NK-92 (cell line): ENCODE measurements around the gene TACC2.

Experiments
- DNase-seq: peaks from one replicate; lab custom pipeline; 2025; ENCODE audit not compliant: unreplicated experiment; lab: John Stamatoyannopoulos, UW

TACC2 gene

DNA sequence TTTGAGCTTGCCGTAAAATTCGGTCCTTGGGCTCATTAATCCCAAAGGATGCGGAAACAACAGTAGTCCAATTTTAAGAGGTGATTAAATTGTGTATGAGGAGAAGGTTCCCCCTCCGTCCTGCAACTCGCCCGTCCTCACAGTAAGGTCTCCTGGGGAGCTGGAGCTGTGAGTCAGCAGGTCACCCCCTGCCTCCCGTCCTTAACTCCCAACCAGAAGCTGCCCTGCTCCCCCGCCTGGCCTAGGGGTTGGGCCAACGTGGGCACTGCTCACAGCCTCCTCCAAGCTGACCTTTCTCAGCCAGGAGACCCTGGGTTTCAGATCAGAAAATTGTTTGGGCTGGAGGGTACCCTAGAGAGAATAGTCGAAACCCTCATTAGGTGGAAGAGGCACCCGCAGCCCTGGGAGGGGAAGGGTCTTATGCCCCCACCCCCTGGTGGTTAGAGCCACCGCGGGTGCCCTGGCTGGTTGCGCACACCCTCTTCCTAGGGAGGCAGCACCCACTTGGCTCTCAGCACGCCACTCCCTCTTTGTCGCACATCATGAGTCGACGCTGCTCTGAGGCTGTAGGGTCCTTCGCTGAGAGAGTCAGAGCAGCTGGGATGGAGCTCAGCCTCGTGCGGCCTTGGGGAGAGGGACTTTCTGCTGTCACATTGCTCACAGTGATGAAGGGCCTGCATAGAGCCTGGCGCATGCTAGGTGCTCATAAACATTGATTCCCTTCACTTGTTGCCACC lies 131.2 kb downstream of the TACC2 start:
- no peak for DNase-seq

DNA sequence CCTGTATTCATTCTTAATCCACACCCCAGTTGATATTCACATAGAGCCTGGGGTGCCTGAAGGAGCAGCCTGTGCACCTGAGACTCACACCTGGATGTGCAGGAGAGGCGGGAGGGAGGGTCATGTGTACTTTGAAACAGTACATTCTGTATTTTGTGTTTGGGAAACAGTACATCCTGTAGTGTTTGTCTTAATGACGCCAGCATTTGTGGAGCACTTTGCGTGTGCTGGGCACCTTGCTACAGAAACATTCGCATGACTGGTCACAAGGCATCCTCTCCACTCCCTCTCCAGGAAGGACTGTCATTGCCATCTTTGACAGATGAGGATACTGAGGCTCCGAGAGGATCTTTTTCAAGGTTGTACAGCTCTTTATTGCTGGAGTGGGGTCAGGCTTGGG lies 132.1 kb downstream of the TACC2 start:
- no peak for DNase-seq

DNA sequence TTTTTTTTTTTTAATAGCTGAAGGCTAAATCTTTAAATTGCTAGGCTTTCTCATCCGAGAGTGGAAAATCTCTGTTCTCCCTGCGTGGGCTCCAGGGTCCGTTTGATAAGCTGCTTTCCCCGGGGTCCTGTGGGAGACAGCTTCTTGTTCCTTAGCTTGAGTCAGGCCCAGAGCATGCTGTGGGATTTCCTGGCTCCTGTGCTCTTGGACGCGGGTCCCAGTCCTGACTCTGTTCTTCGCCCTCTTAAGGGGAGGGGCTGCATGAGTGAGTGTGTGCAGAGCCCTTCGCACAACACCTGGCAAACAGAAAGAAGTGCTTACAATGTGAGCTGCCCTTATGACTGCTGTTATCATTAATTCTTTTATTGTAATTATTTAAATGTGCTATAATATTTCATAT lies 133.5 kb downstream of the TACC2 start:
- no peak for DNase-seq

DNA sequence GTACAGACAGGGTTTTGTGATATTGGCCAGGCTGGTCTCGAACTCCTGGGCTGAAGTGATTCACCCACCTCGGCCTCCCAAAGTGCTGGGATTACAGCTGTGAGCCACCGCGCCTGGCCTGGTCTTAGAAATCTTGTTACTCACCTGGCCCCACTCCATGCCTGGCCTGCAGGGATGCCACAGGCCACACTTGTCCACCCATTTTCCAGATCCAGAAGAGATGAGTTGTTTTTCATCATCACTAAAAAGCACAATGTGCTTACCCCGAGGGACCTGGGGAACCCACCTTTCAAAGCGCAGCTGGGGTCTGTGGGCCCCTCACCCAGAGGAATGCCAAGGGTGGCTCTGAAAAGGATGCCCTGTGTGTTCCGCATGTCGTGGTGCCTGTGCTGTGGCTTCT lies 134.2 kb downstream of the TACC2 start:
- DNase-seq, result no peak

DNA sequence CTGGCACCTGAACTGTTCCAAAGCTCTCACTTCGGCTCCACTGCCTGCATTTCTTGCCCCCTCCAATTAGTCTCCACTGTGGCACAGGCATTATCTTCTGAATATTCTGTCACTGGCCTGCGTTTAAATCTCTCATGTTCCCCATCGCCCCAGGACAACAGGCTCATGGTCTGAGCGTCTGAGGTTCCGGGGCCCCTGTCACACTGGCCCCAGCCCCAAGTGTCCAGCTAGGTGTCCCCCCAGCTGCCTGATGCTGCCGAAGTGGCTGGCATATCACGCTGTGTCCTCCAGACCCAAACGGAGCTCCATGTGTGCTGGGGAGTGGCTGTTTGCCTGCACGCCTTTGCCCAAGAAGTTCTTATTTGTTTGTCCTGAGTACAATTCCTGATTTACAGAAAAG lies 135.4 kb downstream of the TACC2 start:
- DNase-seq, result no peak

DNA sequence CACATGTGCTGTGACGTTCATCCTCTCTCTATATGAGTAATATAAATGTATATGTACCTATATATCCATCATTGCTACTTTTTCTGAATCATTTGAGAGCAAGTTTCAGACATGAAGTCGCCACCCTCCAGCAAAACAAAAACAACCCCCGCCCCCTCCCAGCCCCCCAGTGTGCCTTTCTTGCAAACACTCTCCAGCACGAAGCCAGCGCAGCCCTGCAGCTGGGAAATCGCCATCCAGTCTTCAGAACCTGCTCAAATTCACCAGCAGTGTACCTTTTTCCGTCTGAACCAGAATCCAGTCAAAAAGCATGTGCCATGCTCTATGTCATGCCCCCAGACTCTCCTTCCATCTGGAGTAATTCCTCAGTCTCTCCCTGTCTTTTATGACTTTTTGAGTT lies 135.8 kb downstream of the TACC2 start:
- DNase-seq, result no peak

DNA sequence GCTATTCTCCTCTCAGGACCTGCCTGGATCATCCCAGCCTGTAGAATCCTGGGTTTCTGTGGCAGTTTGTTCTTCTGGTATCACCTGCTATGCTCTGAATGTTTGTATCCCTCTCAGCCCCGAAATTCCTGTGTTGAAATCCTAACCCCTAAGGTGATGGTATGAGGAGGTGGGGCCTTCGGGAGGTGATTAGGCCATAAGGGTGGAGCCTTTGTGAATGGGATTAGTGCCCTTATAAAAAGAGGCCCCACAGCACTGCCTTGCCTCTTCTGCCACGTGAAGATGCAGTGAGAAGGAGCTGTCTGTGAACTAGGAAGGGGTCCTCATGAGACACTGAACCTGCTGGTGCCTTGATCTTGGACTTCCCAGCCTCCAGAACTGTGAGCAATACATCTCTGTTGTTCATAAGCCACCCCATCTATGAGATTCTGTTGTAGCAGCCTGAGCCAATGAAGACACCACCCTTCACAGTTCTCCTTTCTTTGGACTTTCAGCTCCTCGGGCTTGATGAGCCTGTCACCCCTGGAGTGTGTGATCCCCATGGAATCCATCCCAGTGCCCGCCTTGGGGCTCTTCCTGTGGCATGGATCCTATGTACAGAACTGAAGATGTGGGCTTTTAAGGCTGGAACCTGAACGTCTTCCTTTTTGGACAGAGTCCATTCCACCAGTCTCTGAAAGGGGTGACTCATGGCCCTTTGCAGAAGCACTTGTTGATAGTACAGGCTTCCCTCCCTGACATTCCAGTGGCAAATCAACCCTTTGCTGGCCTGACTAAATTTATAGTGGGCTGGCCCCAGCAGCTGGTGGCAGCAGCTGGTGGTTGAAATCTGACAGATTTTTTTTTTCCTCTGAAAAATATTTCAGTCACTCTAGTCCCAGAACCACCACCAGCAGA lies 138.0 kb downstream of the TACC2 start:
- DNase-seq, result no peak

DNA sequence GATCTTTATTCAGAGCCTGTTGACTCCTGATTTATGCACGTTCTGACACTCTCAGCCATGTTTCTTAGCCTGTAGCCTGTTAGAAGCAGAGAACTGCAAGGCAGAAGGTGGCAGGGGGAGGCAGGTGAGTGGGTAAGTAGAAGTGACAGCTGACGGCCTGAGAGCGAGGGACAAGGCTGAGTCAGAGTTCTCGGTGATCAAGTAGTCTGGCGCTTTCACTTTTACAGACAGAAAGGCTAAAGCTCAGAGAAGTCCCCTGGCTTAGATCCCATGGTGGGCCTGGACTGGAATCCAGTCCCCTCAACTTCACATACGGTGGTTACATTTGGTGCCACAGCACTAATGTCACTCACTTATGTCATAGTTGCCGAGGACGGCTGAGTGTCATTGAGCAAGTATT lies 139.0 kb downstream of the TACC2 start:
- DNase-seq, result no peak

DNA sequence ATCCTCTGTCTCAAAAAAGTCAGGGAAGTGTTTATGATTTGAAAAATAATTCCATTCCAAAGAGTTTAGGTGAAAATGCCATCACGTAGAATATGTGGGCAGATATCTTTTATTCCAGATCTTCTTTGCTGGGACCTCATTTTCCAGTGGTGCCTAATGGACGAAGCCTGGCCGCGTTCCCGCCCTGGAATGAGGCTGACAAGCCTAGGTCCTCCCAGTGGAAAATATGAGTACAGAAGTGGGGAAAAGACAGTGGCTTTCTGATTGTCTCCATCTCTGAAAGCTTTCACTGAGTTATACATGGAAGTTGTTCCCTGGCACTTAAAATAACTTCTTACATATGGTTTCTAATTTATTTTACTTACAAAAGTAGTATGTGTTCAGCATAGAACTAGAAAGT lies 139.4 kb downstream of the TACC2 start:
- DNase-seq, result no peak

DNA sequence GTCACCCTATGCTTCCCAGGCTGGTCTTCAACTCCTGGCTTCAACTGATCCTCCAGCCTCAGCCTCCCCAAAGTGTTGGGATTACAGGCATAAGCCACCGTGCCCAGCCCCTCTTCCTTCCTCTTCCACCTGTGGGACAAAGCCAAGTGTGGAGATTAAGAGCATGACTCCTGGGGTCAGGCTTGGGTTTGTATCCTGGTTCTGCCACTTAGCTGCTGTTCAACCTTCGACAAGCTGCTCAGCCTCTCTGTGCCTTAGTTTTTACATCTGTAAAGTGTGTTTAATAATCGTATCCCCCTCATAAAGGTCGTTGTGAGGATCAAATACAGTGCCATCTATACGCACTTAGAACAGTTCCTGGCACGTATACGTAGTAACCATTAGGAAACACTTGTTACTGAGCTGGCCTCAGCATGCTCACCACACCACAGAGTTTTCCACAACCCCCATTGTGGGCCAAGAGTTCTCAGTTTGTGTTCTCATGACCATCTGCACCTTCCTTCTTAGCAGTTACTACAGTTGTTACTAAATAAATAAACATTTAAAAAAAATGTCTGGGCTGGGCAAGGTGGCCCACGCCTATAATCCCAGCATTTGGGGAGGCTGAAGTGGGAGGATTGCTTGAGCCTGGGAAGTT lies 141.6 kb downstream of the TACC2 start:
- no peak for DNase-seq

DNA sequence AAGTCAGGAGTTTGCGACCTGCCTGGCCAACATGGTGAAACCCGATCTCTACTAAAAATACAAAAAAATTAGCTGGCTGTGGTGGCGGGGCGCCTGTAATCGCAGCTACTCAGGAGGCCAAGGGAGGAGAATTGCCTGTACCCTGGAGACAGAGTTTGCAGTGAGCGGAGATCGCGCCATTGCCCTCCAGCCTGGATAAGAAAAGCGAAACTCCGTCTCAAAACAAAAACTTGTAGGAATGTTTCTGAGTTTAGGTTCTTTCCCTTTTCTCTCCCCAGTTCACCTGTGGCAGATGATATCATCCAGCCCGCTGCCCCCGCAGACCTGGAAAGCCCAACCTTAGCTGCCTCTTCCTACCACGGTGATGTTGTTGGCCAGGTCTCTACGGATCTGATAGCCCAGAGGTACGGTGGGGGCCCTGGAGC lies 143.4 kb downstream of the TACC2 start:
- no peak for DNase-seq

DNA sequence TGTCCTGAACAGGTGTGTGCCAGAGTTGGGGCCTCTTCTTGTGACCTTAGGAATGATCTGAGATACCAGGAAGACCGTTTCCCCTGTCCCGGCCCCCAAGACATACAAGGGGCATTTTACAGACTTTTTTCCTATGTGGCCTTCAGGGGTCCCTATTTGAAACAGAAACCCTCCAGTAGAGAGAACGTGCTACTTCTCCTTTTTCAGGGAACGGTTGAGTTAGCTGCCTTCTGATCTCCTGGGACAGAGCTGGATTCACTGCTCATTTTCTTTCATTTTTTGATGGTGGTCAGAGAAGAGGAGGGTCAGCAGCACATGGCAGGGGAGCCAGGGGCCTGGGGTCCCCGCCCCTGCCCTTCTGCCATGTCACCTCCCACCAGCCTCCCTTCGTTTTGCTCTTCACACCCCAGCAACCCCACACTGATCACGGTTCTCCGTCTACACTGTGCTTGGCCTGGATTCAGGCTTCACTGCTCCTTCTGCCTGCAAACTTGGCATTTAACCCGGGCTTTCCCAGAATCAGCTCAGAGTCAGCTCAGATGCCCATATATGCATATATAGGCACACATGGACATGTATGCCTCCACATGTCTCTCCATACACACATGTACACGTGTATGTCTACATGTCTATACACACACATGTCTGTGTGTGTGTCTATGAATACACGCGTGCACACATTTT lies 144.1 kb downstream of the TACC2 start:
- no peak for DNase-seq

DNA sequence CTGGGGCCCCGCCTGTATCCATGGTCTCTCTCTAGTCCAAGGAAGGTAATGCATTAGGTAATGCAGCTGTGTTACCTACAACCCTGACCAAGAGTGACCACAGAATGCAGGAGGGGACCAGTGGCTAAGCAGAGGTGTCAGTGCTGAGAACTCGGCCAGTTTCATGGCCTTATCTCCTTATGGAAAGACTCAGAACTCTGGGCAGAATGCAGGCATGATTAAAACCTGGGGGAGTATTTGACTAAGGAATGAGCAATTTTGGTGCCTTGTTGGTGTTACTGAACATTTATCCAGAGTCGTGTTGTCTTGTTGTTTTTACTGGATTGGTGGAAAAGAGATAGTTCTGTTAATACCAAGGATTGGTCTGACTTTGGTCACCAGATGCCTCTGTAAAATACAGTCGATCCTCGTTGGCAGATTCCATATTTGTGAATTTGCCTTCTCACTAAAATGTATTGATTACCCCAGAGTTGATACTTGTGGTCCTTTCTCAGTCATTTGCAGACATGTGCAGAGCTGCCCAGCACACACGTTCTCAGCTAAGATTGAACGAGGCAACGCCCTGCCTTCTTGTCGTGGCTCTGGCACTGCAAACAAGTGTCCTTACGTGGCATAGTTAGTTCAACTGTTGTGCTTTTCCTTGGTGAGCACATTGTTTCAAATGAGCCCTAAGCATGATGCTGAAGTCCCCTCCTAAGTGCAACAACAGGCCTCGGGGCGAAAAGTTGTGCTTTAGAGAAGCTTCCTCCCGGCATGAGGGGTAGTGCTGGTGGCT lies 146.5 kb downstream of the TACC2 start:
- no peak for DNase-seq

DNA sequence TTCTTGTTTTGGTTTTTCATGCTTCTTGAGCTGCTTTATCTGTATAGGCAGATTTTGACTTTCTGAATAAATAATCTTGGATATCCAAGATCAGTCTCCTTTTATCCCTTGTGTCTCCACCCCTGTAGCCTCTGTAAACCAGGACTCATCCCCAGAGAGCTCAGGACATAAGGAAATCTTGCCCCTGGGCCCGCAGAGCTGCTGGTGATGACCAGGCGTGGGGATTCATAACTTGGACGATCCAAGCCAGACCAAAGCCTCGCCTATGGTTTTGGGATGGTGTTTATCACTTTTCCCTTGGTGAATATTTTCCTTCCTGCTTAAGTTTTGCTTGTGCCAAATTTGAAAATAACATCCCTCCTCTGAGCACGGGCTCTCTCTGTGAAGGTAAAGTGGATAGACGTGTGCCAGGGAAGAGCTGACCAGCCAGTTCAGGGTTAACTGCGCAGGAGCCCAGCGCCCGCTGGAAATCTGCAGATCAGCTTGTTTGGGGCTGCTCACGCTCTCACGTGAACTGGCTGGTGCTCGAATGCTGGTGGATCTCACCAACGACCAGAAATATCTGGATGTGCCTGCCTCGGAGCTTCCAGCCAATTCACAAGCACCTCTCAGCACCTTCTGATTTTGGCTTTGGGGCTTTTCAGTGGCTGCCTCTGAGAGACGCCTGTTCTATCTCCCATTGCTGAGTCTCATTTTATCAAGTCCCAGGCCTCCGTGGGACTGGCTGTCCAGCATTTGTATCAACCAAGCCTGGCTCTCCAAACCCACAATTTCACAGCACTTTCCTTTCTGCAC lies 150.1 kb downstream of the TACC2 start:
- DNase-seq, result no peak

DNA sequence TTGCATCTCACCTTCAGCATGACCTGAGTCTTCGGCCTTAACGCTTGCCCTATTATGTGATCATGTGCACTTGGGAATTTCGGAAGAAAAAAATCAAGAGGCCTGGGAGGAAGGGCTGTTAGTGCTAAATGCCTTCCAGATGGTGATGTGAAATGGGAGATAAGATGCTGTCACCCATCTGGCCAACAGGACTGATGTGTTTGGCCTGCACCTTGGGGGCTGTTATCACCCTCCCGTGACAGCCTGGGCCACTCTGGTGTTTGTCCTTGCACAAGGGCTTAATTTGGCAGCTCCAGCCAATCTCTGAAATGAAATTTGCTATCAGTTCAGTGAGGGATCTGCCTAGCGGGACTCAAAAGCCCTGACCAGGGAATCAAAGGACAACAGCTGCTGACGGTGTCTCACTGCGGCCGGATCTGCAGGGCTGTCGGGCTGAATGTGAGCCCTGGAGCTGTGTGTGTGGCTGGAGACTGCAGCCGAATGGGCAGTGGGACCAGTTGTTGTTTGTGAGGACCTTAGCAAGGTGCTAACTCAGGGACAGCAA lies 150.7 kb downstream of the TACC2 start:
- DNase-seq, result no peak

DNA sequence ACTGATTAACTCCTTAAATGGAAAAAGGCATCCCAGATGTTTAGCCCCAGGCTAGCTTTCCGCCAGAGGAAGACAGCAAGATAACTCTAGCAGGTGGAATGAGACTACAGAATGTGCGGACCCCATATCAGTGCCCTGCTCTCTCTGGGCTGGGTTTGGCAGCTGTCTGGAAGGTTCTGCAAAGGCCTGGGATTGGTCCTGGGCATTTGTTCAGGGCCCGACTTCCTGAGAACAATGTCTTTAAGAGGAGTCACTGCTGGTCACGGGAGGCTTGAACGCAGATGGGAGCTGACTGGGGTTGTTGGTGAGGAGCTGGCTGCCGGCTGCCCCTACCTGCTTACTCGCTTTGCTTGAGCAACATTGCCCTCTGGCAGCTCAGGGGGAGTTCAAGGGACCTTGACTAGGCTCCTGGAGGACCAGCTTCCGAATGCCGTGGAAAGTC lies 151.5 kb downstream of the TACC2 start:
- DNase-seq, result no peak

DNA sequence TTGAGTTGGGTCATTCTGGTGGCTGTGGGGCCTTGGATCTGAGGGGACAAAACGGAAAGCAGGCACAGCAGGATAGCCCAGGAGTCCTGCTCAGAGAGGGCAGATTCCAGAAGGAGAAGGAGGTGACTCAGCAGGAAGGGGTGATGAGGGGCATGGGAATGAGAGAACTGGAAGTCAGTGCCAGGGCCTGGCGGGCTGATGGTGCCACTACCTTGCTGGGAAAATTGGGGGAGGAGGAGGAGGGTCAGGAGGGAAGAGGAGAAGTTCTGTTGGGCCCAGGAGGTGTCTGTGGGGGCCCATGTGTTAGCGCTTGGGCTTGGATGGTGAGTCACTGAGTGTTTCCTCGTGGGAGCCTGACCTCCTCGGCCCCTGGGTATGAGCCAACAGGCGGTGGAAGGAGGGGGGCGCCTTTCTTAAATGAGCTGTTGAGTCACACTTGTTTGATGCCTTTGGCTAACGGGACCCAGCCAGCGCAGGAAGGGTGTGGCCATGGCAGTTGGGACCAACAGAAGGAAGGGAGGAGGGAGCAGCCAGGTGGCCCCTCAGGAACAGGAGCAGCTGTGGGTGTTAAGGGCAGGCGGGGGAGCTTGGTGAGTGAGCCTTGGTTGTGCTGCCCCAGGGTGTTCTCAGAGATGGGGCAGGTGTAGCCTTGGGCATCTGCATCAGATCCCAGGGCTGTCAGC lies 152.1 kb downstream of the TACC2 start:
- no peak for DNase-seq

DNA sequence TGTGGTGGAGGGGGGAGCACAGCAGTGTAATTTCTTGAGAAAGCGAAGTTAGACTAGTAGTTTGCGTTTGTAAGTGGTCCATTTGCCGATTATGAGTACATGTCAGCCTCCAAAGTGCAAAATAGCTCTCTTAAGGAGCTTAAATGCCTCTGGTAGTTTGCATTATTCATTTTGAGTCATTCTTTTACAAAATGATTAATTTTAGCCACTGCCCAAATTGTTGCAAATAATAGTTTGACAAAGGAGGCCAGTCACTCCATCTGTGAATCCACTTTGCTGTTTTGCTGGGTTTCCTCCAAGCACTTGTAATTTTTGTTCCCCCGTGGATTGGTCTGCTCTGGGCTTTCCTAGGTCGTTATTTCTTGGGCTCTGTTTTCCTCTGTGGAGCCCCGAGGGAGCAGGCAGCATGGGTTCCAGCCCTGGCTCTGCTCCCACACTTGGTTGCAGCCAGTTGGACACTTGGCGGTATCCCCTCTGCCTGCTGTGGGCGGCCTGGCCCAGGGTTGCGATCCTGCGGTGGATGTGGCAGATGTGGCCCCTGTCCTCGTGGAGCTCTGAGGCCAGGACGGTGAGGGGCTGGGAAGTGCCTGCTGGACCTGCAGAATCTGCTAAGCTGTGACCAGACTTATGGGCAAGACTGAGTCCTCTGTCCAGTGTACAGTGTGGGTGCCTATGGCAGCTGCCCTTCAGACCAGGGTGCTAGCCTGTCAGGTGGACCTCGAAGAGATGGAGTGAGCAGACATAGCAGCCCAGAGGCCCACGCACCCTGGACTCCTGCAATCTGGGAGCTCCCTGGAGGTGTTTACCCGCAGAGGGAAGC lies 153.1 kb downstream of the TACC2 start:
- no peak for DNase-seq
